ENCODE results near the gene CACFD1. TPM values are rescaled to one million over a fixed set of nuclear protein-coding genes. Genes with fewer than 3 reads are reported as not detected.

CACFD1 gene
- polyA plus RNA-seq, 2 donors: 7.0 to 7.9 TPM

- Histone ChIP-seq H3K4me3 (ENCODE audit: low read depth in 1 of 2, low read length in 2 of 2) (no peak overlapping the region), H3K4me1 (ENCODE audit: control insufficient read depth in 2 of 2, insufficient read depth in 2 of 2, low read length in 1 of 2) (no peaks in the 10 kb centered on the region), H3K9me3 (ENCODE audit: control insufficient read depth in 2 of 2, insufficient read depth in 1 of 2, low read depth in 1 of 2, low read length in 1 of 2) (no peaks in the 10 kb centered on the region), H3K27me3 (ENCODE audit: control insufficient read depth in 1 of 2, insufficient read depth in 2 of 2, low read length in 2 of 2) (no peaks in the 10 kb centered on the region), H3K36me3 (ENCODE audit: control insufficient read depth in 2 of 2, insufficient read depth in 2 of 2, low read length in 1 of 2) (no peaks in the 10 kb centered on the region), H3K27ac (ENCODE audit: low read depth in 2 of 2, low read length in 1 of 2) (no peak overlapping the region)
- WGBS, 2 donors: 87 to 90% methylated on average over 7 of the region's 7 CpGs
Measured at GRCh38 chr9:133452562-133452961, 7.2 kb upstream of the CACFD1 start.

GRCh38 chr9:133453651-133454050 is 6.1 kb upstream of the CACFD1 start:
- H3K27me3 ChIP-seq (ENCODE audit: control insufficient read depth in 1 of 2, insufficient read depth in 2 of 2, low read length in 2 of 2): no peaks in the 10 kb centered on the region
- H3K9me3 ChIP-seq (ENCODE audit: control insufficient read depth in 2 of 2, insufficient read depth in 1 of 2, low read depth in 1 of 2, low read length in 1 of 2): no peaks in the 10 kb centered on the region
- no peak overlapping the region for H3K4me3 ChIP-seq (ENCODE audit: low read depth in 1 of 2, low read length in 2 of 2)
- no peaks in the 10 kb centered on the region for H3K36me3 ChIP-seq (ENCODE audit: control insufficient read depth in 2 of 2, insufficient read depth in 2 of 2, low read length in 1 of 2)
- H3K27ac ChIP-seq (ENCODE audit: low read depth in 2 of 2, low read length in 1 of 2): no peak overlapping the region
- 78 to 85% methylated on average over 11 of the region's 11 CpGs for WGBS, 2 donors
- no peaks in the 10 kb centered on the region for H3K4me1 ChIP-seq (ENCODE audit: control insufficient read depth in 2 of 2, insufficient read depth in 2 of 2, low read length in 1 of 2)

- 87 to 92% methylated on average over 19 of the region's 19 CpGs for WGBS, 2 donors
- H3K4me1 ChIP-seq (ENCODE audit: control insufficient read depth in 2 of 2, insufficient read depth in 2 of 2, low read length in 1 of 2): no peaks in the 10 kb centered on the region
- no peak overlapping the region for H3K4me3 ChIP-seq (ENCODE audit: low read depth in 1 of 2, low read length in 2 of 2)
- no peak overlapping the region for H3K27ac ChIP-seq (ENCODE audit: low read depth in 2 of 2, low read length in 1 of 2)
- H3K36me3 ChIP-seq (ENCODE audit: control insufficient read depth in 2 of 2, insufficient read depth in 2 of 2, low read length in 1 of 2): no peaks in the 10 kb centered on the region
- H3K27me3 ChIP-seq (ENCODE audit: control insufficient read depth in 1 of 2, insufficient read depth in 2 of 2, low read length in 2 of 2): no peaks in the 10 kb centered on the region
- H3K9me3 ChIP-seq (ENCODE audit: control insufficient read depth in 2 of 2, insufficient read depth in 1 of 2, low read depth in 1 of 2, low read length in 1 of 2): no peaks in the 10 kb centered on the region
Measured at GRCh38 chr9:133454325-133454724, 5.5 kb upstream of the CACFD1 start.

GRCh38 chr9:133454943-133455673 is 4.7 kb upstream of the CACFD1 start:
- H3K4me3 ChIP-seq (ENCODE audit: low read depth in 1 of 2, low read length in 2 of 2): no peak overlapping the region
- H3K4me1 ChIP-seq (ENCODE audit: control insufficient read depth in 2 of 2, insufficient read depth in 2 of 2, low read length in 1 of 2): no peaks in the 10 kb centered on the region
- H3K27ac ChIP-seq (ENCODE audit: low read depth in 2 of 2, low read length in 1 of 2): no peak overlapping the region
- no peaks in the 10 kb centered on the region for H3K36me3 ChIP-seq (ENCODE audit: control insufficient read depth in 2 of 2, insufficient read depth in 2 of 2, low read length in 1 of 2)
- WGBS, 2 donors: 91 to 97% methylated on average over 20 of the region's 20 CpGs
- no peaks in the 10 kb centered on the region for H3K27me3 ChIP-seq (ENCODE audit: control insufficient read depth in 1 of 2, insufficient read depth in 2 of 2, low read length in 2 of 2)
- no peaks in the 10 kb centered on the region for H3K9me3 ChIP-seq (ENCODE audit: control insufficient read depth in 2 of 2, insufficient read depth in 1 of 2, low read depth in 1 of 2, low read length in 1 of 2)

- no peak overlapping the region for H3K27ac ChIP-seq (ENCODE audit: low read depth in 2 of 2, low read length in 1 of 2)
- H3K4me3 ChIP-seq (ENCODE audit: low read depth in 1 of 2, low read length in 2 of 2): no peak overlapping the region
- WGBS, 2 donors: 89 to 90% methylated on average over 11 of the region's 11 CpGs
- H3K27me3 ChIP-seq (ENCODE audit: control insufficient read depth in 1 of 2, insufficient read depth in 2 of 2, low read length in 2 of 2): no peaks in the 10 kb centered on the region
- no peaks in the 10 kb centered on the region for H3K36me3 ChIP-seq (ENCODE audit: control insufficient read depth in 2 of 2, insufficient read depth in 2 of 2, low read length in 1 of 2)
- H3K4me1 ChIP-seq (ENCODE audit: control insufficient read depth in 2 of 2, insufficient read depth in 2 of 2, low read length in 1 of 2): peaks cover 0 to 5% of the 10 kb centered on the region in 2 donors
- H3K9me3 ChIP-seq (ENCODE audit: control insufficient read depth in 2 of 2, insufficient read depth in 1 of 2, low read depth in 1 of 2, low read length in 1 of 2): no peaks in the 10 kb centered on the region
Measured at GRCh38 chr9:133455936-133456335, 3.8 kb upstream of the CACFD1 start.

- H3K4me1 ChIP-seq (ENCODE audit: control insufficient read depth in 2 of 2, insufficient read depth in 2 of 2, low read length in 1 of 2): peaks cover 0 to 7% of the 10 kb centered on the region in 2 donors
Measured at GRCh38 chr9:133456409-133456808, 3.4 kb upstream of the CACFD1 start.

GRCh38 chr9:133457233-133457632 is 2.5 kb upstream of the CACFD1 start:
- Histone ChIP-seq H3K9me3 (ENCODE audit: control insufficient read depth in 2 of 2, insufficient read depth in 1 of 2, low read depth in 1 of 2, low read length in 1 of 2) (no peaks in the 10 kb centered on the region), H3K4me1 (ENCODE audit: control insufficient read depth in 2 of 2, insufficient read depth in 2 of 2, low read length in 1 of 2) (peaks cover 0 to 7% of the 10 kb centered on the region in 2 donors)
- 65 to 72% methylated on average over 13 of the region's 13 CpGs for WGBS, 2 donors

More at GRCh38 chr9:133456409-133456808, 3.4 kb upstream of the CACFD1 start:
- H3K27ac ChIP-seq (ENCODE audit: low read depth in 2 of 2, low read length in 1 of 2): no peak overlapping the region
- H3K36me3 ChIP-seq (ENCODE audit: control insufficient read depth in 2 of 2, insufficient read depth in 2 of 2, low read length in 1 of 2): no peaks in the 10 kb centered on the region
- 92 to 96% methylated on average over 9 of the region's 9 CpGs for WGBS, 2 donors
- H3K27me3 ChIP-seq (ENCODE audit: control insufficient read depth in 1 of 2, insufficient read depth in 2 of 2, low read length in 2 of 2): no peaks in the 10 kb centered on the region
- H3K9me3 ChIP-seq (ENCODE audit: control insufficient read depth in 2 of 2, insufficient read depth in 1 of 2, low read depth in 1 of 2, low read length in 1 of 2): no peaks in the 10 kb centered on the region
- no peak overlapping the region for H3K4me3 ChIP-seq (ENCODE audit: low read depth in 1 of 2, low read length in 2 of 2)

GRCh38 chr9:133457748-133458147 is 2.0 kb upstream of the CACFD1 start:
- H3K27me3 ChIP-seq (ENCODE audit: control insufficient read depth in 1 of 2, insufficient read depth in 2 of 2, low read length in 2 of 2): no peaks in the 10 kb centered on the region
- WGBS, 2 donors: 94 to 96% methylated on average over 11 of the region's 11 CpGs
- no peak overlapping the region for H3K27ac ChIP-seq (ENCODE audit: low read depth in 2 of 2, low read length in 1 of 2)
- no peaks in the 10 kb centered on the region for H3K36me3 ChIP-seq (ENCODE audit: control insufficient read depth in 2 of 2, insufficient read depth in 2 of 2, low read length in 1 of 2)
- H3K4me3 ChIP-seq (ENCODE audit: low read depth in 1 of 2, low read length in 2 of 2): no peak overlapping the region
- peaks cover 0 to 7% of the 10 kb centered on the region in 2 donors for H3K4me1 ChIP-seq (ENCODE audit: control insufficient read depth in 2 of 2, insufficient read depth in 2 of 2, low read length in 1 of 2)
- H3K9me3 ChIP-seq (ENCODE audit: control insufficient read depth in 2 of 2, insufficient read depth in 1 of 2, low read depth in 1 of 2, low read length in 1 of 2): no peaks in the 10 kb centered on the region

More at GRCh38 chr9:133457233-133457632, 2.5 kb upstream of the CACFD1 start:
- H3K36me3 ChIP-seq (ENCODE audit: control insufficient read depth in 2 of 2, insufficient read depth in 2 of 2, low read length in 1 of 2): no peaks in the 10 kb centered on the region
- H3K4me3 ChIP-seq (ENCODE audit: low read depth in 1 of 2, low read length in 2 of 2): no peak overlapping the region
- H3K27me3 ChIP-seq (ENCODE audit: control insufficient read depth in 1 of 2, insufficient read depth in 2 of 2, low read length in 2 of 2): no peaks in the 10 kb centered on the region
- H3K27ac ChIP-seq (ENCODE audit: low read depth in 2 of 2, low read length in 1 of 2): no peak overlapping the region

- Histone ChIP-seq H3K4me3 (ENCODE audit: low read depth in 1 of 2, low read length in 2 of 2) (no peak overlapping the region), H3K36me3 (ENCODE audit: control insufficient read depth in 2 of 2, insufficient read depth in 2 of 2, low read length in 1 of 2) (peaks cover 0 to 4% of the 10 kb centered on the region in 2 donors), H3K4me1 (ENCODE audit: control insufficient read depth in 2 of 2, insufficient read depth in 2 of 2, low read length in 1 of 2) (peaks cover 0 to 7% of the 10 kb centered on the region in 2 donors), H3K27me3 (ENCODE audit: control insufficient read depth in 1 of 2, insufficient read depth in 2 of 2, low read length in 2 of 2) (no peaks in the 10 kb centered on the region), H3K27ac (ENCODE audit: low read depth in 2 of 2, low read length in 1 of 2) (no peak overlapping the region), H3K9me3 (ENCODE audit: control insufficient read depth in 2 of 2, insufficient read depth in 1 of 2, low read depth in 1 of 2, low read length in 1 of 2) (no peaks in the 10 kb centered on the region)
- WGBS, 2 donors: 70 to 73% methylated on average over 16 of the region's 16 CpGs
Measured at GRCh38 chr9:133458643-133459312, 1.0 kb upstream of the CACFD1 start.

Measured in esophagus (tissue), 2 donors.